ENCODE results near the gene POLRMT.

The POLRMT gene

DNA sequence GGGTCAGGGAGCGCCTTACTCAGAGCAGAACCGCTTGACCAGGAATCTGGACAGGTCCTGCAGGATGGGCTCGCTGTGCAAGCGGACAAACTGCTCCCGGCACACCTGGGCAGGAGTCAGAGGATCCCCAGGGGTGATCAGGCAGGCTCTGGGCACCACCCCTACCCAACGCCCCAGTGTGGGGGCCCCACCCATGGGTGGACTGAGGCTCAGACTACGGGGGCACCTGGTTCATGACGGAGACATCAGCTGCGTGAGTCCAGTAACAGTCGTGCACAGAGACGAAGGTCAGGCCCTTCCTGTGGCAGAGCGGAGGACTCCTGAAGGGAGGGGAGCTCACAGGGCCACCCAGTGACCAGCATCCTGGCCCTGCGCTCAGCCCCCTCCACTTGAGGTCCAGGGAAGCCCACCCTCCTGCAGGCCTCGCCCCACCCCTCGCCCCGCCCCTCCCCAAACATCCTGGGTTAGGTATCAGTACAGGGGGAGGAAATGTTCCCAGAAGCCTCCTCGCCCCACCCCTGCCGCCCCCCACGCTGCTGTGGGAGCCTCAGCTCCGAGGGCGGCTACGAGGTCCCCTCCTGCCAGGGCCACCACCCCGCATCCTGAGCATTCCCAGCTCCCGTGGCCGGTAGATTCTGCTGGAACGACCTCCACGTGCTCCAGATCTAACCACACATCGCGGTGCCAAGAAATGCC is 15.6 kb downstream of the POLRMT start:
- no peak overlapping the region for H3K27ac ChIP-seq (ENCODE audit: poor library complexity, severe bottlenecking)
- H3K9me3 ChIP-seq (ENCODE audit: severe bottlenecking) = no peaks in the 10 kb centered on the region
- no peaks in the 10 kb centered on the region for H3K27me3 ChIP-seq (ENCODE audit: insufficient read depth, poor library complexity, severe bottlenecking)
- peaks cover 4% of the 10 kb centered on the region for H3K36me3 ChIP-seq (ENCODE audit: low read depth)
- ATAC-seq (ENCODE audit: low read depth) (no peak), DNase-seq (ENCODE audit: low spot score) (no peak)
- no peak for TF ChIP-seq CTCF (IDR thresholded peaks at IDR 0.05; ENCODE audit: poor library complexity, severe bottlenecking)
- H3K4me1 ChIP-seq (ENCODE audit: insufficient read depth, poor library complexity, severe bottlenecking) = no peaks in the 10 kb centered on the region
- H3K4me3 ChIP-seq (ENCODE audit: severe bottlenecking) = no peak overlapping the region

DNA sequence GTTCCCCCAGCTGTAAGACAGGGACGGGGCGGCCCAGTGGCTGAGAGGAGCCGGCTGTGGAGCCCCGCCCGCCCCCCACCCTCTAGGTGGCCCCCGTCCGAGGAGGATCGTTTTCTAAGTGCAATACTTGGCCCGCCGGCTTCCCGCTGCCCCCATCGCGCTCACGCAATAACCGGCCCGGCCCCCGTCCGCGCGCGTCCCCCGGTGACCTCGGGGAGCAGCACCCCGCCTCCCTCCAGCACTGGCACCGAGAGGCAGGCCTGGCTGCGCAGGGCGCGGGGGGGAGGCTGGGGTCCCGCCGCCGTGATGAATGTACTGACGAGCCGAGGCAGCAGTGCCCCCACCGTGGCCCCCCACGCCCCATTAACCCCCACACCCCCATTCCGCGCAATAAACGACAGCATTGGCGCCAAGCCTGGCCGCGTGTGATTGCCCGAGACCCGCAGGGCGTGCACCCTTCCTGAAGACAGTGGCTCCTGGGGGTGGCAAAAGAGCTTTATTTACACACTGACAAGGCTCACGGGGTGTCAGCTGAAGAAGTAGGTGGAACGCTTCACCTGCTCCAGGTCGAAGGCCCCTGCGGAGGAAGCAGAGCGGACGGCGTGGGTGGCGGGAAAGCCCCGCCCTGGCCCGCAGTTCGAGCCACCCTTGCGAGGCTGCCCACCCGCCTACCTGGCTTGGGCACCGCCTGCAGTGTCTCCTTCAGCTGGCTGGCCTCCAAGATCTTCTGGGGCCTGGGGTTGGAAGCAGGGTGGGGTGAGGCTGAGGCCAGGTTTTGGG is 16.4 kb downstream of the POLRMT start:
- Histone ChIP-seq H3K27me3 (ENCODE audit: insufficient read depth, poor library complexity, severe bottlenecking) (no peaks in the 10 kb centered on the region), H3K4me3 (ENCODE audit: severe bottlenecking) (no peak overlapping the region), H3K4me1 (ENCODE audit: insufficient read depth, poor library complexity, severe bottlenecking) (no peaks in the 10 kb centered on the region), H3K27ac (ENCODE audit: poor library complexity, severe bottlenecking) (no peak overlapping the region), H3K36me3 (ENCODE audit: low read depth) (peaks cover 4% of the 10 kb centered on the region), H3K9me3 (ENCODE audit: severe bottlenecking) (no peaks in the 10 kb centered on the region)
- DNase-seq (ENCODE audit: low spot score) (no peak), ATAC-seq (ENCODE audit: low read depth) (no peak)
- no peak for TF ChIP-seq CTCF (IDR thresholded peaks at IDR 0.05; ENCODE audit: poor library complexity, severe bottlenecking)

- ATAC-seq (ENCODE audit: low read depth) (no peak), DNase-seq (ENCODE audit: low spot score) (no peak)
- Histone ChIP-seq H3K27me3 (ENCODE audit: insufficient read depth, poor library complexity, severe bottlenecking) (no peaks in the 10 kb centered on the region), H3K36me3 (ENCODE audit: low read depth) (peaks cover 4% of the 10 kb centered on the region), H3K4me3 (ENCODE audit: severe bottlenecking) (no peak overlapping the region), H3K4me1 (ENCODE audit: insufficient read depth, poor library complexity, severe bottlenecking) (no peaks in the 10 kb centered on the region), H3K27ac (ENCODE audit: poor library complexity, severe bottlenecking) (no peak overlapping the region), H3K9me3 (ENCODE audit: severe bottlenecking) (no peaks in the 10 kb centered on the region)
- TF ChIP-seq CTCF (IDR thresholded peaks at IDR 0.05; ENCODE audit: poor library complexity, severe bottlenecking) = no peak
Measured at GRCh38 chr19:616062-616700, 17.2 kb downstream of the POLRMT start.

DNA sequence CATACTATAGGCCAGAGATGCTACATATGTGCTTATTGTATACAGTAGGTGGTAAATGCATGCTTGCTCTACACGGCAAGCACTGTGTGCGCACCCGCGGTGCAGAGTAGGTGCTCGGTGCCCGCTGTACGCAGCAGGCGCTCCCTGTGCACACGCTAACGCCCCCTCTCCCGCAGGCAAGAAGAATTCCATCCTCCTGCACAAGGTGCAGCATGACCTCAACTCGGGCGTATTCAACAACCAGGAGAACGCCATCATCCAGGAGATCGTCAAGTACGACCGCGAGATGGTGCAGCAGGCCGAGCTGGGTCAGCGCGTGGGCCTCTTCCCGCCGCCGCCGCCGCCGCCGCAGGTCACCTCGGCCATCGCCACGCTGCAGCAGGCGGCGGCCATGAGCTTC is 17.7 kb downstream of the POLRMT start:
- no peaks in the 10 kb centered on the region for H3K27me3 ChIP-seq (ENCODE audit: insufficient read depth, poor library complexity, severe bottlenecking)

More for the DNA sequence above, 17.7 kb downstream of the POLRMT start:
- DNase-seq (ENCODE audit: low spot score) (no peak), ATAC-seq (ENCODE audit: low read depth) (0 out of 3 replicates have a peak, but pooled peaks have one; percentile 33)
- no peaks in the 10 kb centered on the region for H3K4me1 ChIP-seq (ENCODE audit: insufficient read depth, poor library complexity, severe bottlenecking)
- TF ChIP-seq CTCF (IDR thresholded peaks at IDR 0.05; ENCODE audit: poor library complexity, severe bottlenecking) = no peak
- H3K36me3 ChIP-seq (ENCODE audit: low read depth) = peaks cover 4% of the 10 kb centered on the region
- H3K4me3 ChIP-seq (ENCODE audit: severe bottlenecking) = no peak overlapping the region
- H3K27ac ChIP-seq (ENCODE audit: poor library complexity, severe bottlenecking) = no peak overlapping the region
- no peaks in the 10 kb centered on the region for H3K9me3 ChIP-seq (ENCODE audit: severe bottlenecking)
